NCI-H1417 treated with DMSO at 0.1 percent for 48 hours (cell line): ENCODE results near the gene GMDS.

ENCODE experiments used
- DNase-seq: peaks from one replicate; lab custom pipeline; 2025; lab: John Stamatoyannopoulos, UW

GMDS gene

GRCh38 chr6:1586861-1587450, 658.4 kb downstream of the GMDS start:
- no peak for DNase-seq

DNA sequence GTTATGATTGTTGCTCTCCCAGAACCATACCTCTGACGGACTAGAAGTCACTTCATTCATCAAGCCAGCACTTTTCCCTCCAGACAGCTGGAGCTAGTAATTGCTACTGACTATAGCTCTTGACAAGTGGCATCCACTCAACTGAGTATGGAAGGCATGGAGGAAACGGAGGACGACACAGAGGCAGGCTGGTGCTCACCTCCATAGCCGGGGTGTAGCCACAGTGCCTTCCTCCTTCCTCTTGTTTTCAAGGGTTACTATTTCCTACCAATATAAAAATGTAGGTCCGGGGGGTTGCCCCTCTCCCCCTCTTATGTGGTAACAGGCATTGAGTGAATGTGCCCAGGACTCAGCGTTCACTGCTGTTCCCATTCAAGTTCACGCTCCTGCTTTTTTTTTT, 659.1 kb downstream of the GMDS start:
- no peak for DNase-seq

DNA sequence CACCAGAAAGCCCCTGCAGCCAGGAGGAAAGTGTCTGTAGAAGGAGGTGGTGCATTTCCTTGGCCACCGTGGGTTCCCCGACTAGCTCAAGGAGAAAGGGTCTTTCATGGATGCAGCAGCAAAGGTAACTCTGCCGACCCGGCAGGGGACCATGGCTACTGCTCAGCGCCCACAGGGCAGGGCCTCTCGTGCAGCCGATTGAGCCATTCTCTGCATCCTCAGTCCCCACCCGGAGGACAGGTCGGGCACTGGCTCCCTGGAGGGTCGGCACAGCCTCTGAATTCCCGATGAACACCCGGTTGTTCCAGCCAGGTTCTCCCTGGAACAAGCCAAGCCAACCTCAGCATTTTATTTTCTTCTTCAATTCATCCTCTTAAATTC, 659.7 kb downstream of the GMDS start:
- no peak for DNase-seq

DNA sequence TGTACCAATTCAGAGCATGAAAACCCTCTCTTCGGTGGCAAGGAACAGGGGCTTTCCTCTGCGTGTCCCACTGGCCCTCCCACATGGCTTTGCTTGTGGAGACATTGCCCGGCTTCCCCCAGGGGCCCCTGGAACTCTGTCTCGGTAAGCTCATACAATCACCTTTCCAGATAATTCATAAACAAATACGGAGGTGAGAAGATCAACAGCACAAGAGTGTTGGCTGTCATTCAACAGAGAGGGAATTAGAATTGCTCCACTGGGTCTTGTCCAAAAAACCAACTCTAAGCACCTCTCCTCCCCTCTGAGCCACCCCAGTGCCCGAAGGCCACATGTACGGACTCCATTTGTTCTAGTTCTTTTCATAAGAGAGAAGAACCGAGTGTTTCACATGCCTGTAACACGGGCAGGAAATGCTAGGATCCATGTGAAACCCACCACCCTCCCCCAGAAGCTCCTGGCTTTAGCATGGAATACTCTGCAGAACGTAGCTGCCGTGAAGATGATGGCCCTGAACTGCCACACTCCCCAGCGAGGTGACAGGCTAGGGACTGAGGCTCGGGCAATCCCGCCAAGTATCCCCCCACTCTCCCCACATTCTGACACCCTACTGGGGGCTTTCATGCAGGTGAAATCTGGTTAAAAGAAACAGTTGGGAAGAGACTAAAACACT, 660.3 kb downstream of the GMDS start:
- DNase-seq = no peak

GRCh38 chr6:1584146-1584545, 661.3 kb downstream of the GMDS start:
- DNase-seq = no peak

DNA sequence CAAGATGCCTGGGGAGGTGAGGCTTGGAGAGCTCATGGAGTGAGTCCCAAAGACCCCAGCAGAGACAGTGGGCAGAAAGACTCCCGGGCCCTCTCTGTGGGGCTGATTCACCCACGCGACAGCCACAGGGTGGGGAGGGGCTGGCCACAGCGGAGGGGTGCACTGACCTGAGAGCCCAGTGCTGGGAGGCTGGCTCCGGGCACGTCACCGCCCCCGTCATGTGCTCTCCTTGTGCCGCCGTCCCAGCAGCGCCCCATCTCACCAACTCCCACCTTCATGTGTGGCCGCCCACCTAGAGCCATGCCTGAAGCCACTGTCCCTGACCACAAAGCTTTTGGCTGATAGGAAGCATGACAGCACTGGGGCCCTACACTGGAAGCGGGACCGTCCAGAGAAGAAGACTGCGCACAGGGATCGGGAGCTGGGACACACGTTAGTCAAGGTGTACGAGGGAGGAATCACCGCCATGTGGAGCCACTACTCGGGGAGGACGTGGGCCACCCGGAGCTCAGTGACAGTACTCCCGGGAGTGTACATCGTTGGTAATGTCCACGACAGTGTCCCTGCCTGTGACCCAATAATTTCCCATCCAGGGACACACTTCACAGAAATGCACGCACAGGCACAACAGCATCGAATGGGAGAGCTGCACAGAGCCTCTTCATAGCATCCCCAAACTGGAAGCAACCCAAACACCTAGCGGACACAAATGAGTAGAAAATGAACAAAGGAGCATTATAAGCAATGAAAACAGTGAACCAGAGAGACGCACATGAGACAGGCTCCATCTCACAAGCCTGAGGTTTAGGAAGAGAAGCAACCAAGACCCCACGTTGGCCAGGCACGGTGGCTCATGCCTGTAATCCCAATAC, 664.0 kb downstream of the GMDS start:
- DNase-seq = no peak

GRCh38 chr6:1580585-1580984, 664.8 kb downstream of the GMDS start:
- DNase-seq = no peak

DNA sequence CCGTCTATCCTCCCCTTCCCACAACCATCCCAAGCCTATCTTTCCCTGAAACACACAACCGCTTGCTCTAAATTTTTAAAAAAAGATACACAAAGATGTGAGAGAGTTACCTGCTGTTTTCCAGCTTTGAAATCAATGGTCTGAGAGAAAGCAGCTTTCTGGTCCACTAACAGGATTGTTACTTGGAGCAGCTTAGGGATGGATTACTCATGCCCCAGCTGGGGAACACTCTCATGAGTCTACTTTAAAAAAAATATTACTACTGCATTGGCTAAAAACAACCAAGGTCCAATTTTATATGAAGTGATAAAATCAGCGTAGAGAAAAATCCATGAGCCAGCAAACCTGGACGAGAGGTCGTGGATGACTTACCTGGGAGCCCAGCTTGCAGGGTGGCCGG, 665.3 kb downstream of the GMDS start:
- DNase-seq = no peak

- DNase-seq = no peak
These were observed 666.3 kb downstream of the GMDS start for GRCh38 chr6:1579096-1579495.

- no peak for DNase-seq
These were observed 667.3 kb downstream of the GMDS start for GRCh38 chr6:1577896-1578745.

DNA sequence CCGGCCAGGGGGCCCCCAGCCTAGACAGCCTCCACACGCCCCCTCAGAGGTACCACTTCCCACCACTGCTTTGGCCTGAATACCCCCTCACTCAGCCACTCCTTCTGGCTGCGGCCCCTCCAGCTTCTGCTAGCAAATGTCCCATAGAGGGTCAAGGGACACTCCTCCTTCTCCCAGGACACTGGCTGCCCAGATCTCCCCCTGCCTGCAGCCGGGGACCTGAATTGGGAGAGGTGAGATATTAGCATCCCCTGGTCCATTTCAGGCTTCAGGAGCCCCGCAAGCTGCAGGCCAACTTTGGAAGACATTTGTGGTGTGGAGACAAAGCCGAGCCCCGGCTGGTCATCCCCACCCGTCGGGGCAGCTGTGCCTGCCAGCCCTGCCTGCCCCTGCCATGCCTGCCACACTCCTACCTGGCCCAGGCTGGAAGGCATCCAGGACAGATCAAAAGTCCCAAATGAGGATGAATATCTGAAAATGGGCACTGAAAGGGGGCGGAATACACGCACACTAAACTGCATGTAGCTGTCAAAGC, 668.2 kb downstream of the GMDS start:
- DNase-seq = no peak

- DNase-seq = no peak
These were observed 668.7 kb downstream of the GMDS start for GRCh38 chr6:1576711-1577110.

GRCh38 chr6:1576166-1576565, 669.2 kb downstream of the GMDS start:
- no peak for DNase-seq

DNA sequence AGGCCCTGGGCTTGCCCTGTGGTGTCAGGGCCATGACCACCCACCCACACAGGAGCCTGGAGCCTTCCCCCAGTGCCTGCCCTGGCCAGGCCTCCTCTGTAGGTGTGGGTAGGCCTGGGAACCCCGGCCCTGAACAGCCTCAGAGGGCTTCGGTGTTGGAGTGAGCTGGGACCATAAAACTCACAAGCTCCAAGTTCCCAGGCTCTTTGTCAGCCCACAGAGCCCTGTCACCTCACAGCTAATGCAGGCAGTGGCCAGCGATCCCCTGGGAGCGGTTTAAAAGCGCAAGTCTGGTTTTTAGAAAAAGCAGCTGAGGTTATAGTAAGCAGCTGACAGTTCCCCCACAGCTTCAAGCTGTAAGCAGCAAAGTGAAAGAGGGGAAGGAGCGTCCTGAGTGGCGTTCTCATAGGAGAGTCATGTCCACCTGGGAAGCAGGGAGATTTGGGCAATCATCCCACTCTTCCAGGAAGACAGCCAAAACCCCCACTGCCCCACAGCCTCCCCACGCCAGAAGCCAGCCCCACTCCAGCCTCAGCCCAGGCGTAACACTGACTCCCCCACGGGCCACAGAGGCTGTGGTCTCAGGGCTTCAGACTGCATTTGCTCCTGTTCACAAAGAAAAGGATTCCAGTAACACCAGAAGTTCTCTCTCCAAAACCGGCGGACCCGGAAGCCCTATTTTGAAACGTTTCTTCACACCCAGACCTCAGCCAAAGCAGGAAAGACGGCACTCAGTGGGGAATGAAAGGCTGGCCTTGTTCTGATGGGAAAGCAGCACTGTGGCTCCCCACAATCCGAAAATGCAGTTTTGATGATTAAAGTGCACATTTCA, 670.0 kb downstream of the GMDS start:
- DNase-seq = no peak

DNA sequence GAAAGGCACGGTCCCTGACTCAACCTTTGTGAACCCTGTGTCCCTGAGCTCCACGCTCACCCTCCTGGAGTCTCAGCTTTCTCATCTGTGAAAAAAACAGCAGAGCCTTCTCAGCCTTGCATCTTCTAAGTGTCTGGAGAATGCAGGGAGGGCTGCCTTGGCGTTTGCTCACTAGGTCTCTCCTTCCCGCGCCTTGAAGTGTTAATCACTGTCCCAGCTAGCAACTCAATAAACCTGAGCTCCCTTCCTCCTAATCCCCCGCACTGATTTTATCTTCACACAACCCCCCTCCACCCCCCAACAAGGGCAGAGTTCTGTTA, 670.6 kb downstream of the GMDS start:
- no peak for DNase-seq

DNA sequence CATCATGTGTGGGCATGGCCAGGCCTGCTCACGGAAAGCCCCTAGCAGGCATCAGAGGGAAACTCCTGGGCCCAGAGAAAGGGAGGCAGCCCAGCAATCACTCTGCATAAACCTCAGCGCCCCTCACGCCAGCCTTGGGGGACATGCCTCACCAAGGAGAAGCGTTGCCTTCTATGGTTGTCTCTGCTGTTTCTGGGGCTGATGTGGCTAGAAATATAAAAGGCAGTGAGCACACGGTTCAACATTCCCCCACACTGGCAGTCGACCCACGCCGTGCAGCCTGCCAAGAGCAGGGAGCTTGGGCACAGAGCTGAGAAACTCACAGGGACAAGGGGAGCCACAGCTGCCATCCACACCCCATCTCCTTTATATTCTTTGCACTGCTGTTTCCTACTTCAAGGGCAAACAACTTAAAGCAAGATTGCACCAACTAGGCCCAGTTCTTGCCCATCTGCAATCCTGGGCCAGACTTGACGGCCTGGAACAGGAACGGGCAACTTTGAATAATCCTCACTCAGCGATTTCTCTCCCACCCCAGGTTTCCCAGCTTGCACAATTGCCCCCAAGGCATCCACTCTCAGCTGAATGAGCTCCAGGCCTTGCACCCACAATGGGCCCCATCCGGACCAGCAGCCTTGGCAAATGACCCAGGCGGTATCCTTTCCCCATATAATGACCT, 671.2 kb downstream of the GMDS start:
- no peak for DNase-seq
